ENCODE results near the gene ABI1. TPM values are rescaled to one million over a fixed set of nuclear protein-coding genes. Genes with fewer than 3 reads are reported as not detected.
"Not testable (repeated sequence)": the region's sequence is repeated elsewhere in the genome, so short reads cannot be mapped to it uniquely, and the experiment has no call there.

The ABI1 gene
- total RNA-seq, 2 experiments from 2014 or later, result 54.5 to 54.6 TPM

DNA sequence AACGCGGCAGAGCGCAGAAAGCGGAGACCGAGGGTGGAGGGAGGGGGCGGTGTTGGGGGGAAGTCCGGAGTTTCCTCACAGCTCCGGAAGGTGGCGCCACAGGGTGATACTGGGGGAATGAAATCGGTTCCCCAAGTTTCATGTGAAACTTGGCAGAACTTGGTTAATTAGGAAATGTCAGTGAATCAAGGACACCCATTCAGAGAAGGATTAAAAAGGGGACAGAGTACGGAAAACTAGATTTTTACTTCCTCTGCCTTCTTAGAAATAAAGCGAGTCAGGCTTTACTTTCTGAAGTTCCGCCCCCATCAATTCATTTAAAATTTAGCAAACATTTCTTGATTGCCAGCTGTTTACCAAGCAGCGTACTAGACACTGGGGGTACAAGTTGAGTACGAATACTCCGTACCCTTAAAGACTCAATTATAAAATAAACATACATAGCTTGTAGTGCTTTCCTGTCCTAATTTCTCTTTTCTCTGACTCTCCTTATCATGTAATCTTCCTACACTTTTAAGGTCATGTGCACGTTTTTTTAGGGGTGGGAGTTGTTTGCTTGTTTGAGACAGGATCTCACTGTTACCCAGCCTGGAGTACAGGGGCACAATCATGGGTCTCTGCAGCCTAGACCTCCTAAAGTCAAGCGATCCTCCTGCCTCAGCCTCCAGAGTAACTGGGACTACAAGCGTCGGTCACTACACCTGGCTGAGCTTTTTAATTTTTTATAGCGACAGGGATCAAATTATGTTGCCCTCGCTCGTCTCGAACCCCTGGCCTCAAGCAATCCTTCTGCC, 644 bp upstream of the ABI1 start:
- peaks cover 26% of the 10 kb centered on the region for H3K4me1 Mint-ChIP-seq
- no peak for DNase-seq

DNA sequence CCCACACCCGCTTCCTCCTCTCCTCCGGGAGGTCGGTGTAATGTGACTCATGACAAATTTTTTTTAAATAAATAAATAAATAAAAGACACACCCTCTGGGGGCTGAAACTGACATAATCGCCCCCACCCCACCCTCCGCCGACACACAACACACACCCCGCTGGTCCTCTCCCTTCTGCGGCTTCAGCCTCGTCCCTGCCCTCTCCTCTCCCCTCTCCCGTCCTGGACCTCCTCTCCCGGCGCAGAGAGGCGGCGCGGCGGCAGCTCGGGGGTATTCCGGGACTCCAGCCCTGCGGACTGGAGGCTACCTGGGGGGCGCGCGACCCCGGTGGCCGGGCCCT, 686 bp downstream of the ABI1 start:
- H3K4me1 Mint-ChIP-seq, result peaks cover 29% of the 10 kb centered on the region

More for the DNA sequence above, 644 bp upstream of the ABI1 start:
- ATAC-seq (ENCODE audit: low read depth), result no peak
- POLR2A ChIA-PET, result interaction anchor here (1.0 to 1.5 kb wide), 4 partner anchors 10 to 293 kb away, joined by 3 to 12 read pairs (median 4); partner anchors contain the start of gene YME1L1
- H3K27me3 Mint-ChIP-seq, result peaks cover 14% of the 10 kb centered on the region
- H3K36me3 Mint-ChIP-seq, result peaks cover 6% of the 10 kb centered on the region
- peak overlapping the region; percentile 99 for H3K27ac Mint-ChIP-seq
- H3K4me3 Mint-ChIP-seq, result peak overlapping the region; percentile 96
- no peaks in the 10 kb centered on the region for H3K9me3 Mint-ChIP-seq

DNA sequence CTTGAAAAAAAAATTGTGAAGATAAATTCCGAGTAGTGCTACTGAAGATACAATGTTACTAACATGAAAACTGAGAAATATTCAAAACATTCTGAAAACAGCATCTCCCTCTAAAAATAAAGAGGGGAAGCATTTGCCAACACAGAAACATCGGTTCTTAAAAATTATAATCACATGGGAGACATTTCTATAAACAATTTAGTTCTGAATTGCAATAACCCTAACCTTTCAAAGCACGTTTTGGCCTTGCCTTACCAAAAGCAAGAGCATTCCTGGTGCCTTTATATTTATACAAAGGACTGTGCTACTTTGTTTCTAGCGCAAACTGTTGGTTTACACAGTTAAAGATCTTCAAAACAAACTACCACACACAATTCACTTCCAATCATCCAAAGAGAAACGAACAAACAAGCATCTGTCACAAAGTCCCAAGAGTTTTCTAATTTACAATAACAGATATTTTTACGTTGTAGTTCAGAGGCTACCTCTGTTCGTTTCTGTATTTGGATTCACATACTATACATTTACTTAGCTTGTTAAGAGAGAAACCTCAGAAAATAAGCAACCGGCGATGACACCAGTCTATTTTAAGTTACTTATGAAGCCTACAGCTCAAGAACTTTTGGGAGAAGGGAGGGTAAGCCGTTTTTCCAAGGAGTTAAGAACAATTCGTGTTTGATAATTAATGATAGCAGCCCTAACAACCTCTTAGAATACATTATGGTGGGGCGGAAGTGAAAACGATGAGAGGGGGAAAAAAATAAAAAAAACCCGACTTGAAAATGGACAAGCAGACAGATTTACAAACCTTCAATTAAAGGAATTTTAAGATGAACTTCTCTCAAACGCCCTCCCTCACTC, 1.3 kb downstream of the ABI1 start:
- Mint-ChIP-seq H3K4me1 (peaks cover 31% of the 10 kb centered on the region), H3K36me3 (peaks cover 6% of the 10 kb centered on the region), H3K27ac (peak overlapping the region; percentile 99), H3K4me3 (peak overlapping the region; percentile 96), H3K9me3 (no peaks in the 10 kb centered on the region), H3K27me3 (peaks cover 11% of the 10 kb centered on the region)
- no peak for DNase-seq
- POLR2A ChIA-PET, result interaction anchor here (1.0 kb wide), 1 partner anchor 162 kb away, joined by 3 read pairs; the partner anchor contains the start of gene PDSS1
- no peak for ATAC-seq (ENCODE audit: low read depth)

More for the DNA sequence above, 686 bp downstream of the ABI1 start:
- H3K27ac Mint-ChIP-seq, result peak overlapping the region; percentile 99
- DNase-seq (no peak), ATAC-seq (ENCODE audit: low read depth) (peak; percentile 7)
- POLR2A ChIA-PET, result interaction anchor here (1.0 to 1.5 kb wide), 3 partner anchors 114 to 294 kb away, joined by 3 to 12 read pairs (median 3); partner anchors contain the start of genes PDSS1 and YME1L1
- H3K36me3 Mint-ChIP-seq, result peaks cover 6% of the 10 kb centered on the region
- peaks cover 11% of the 10 kb centered on the region for H3K27me3 Mint-ChIP-seq
- no peaks in the 10 kb centered on the region for H3K9me3 Mint-ChIP-seq
- H3K4me3 Mint-ChIP-seq, result peak overlapping the region; percentile 96

DNA sequence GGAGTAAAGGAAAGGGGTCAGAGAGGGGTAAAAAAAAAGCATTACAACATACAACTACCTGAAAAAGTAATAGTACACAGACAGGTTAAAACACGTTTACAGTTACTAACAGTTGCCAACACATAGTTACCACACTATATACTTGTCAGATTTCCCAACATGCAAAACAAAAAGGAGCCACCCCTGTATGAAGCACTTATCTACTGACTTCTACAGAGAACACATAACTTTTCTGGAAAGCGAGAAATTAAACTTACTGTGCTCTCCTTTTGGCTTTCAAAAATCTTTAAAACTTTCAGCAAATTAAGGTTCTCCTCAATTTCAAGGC, 2.1 kb downstream of the ABI1 start:
- peaks cover 4% of the 10 kb centered on the region for H3K27me3 Mint-ChIP-seq
- DNase-seq (no peak), ATAC-seq (ENCODE audit: low read depth) (no peak)
- peaks cover 10% of the 10 kb centered on the region for H3K36me3 Mint-ChIP-seq
- POLR2A ChIA-PET, result no interaction called here
- H3K4me1 Mint-ChIP-seq, result peaks cover 35% of the 10 kb centered on the region
- H3K9me3 Mint-ChIP-seq, result peaks cover 2% of the 10 kb centered on the region
- peak overlapping the region; percentile 96 for H3K4me3 Mint-ChIP-seq
- H3K27ac Mint-ChIP-seq, result peak overlapping the region; percentile 74

DNA sequence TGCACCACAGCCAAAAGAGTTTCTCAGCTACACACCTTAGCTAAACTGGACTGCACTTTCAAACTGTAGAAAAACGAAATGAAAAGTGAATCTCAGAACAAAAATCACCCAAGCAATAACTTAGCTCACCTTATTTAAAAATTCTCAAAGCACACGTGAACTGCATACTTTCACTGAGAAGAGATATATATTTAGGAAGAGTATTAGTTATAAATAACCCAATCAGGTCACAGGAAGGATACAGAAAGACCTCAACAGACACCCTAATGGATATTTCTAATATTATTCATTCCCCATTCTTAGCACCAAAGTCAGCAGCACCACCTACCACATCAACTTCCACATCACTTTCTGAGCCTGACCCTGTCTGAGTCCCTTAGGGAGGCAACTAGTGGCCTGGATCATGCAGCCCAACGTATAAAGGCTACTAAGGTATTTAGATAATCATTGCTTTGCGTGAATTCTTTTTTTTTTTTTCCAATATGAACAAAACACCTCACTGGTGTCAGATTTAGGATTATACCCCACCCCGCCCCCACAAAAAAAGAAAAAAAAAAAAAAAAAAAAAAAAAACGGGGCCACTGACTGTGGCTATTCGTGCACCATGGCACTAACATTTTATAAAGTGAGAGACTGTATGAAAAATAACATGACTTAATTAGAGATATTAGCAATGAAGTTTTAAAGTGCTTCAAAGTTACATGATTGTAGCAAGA, 2.6 kb downstream of the ABI1 start:
- Mint-ChIP-seq H3K27me3 (no peaks in the 10 kb centered on the region), H3K36me3 (peaks cover 12% of the 10 kb centered on the region), H3K27ac (peak overlapping the region; percentile 74), H3K4me3 (peak overlapping the region; percentile 96), H3K4me1 (peaks cover 36% of the 10 kb centered on the region), H3K9me3 (peaks cover 2% of the 10 kb centered on the region)
- ATAC-seq (ENCODE audit: low read depth) (no peak), DNase-seq (no peak)
- POLR2A ChIA-PET, result no interaction called here

DNA sequence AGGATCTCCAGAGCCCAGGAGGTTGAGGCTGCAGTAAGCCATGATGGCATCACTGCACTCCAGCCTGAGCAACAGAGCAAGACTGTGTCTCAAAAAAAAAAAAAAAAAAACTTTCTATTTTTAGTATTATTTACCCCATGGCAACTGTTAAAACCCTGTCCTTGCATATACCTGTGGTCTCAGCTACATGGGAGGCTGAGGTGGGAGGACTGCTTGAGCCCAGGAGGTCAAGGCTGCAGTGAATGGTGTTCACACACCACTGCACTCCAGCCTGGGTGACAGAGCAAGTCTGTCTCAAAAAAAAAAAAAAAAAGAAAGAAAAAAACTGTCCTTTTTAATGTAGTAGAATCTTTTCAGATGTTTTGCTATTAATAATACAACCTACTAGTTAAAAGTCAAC, 3.2 kb downstream of the ABI1 start:
- Mint-ChIP-seq H3K4me1 (peaks cover 36% of the 10 kb centered on the region), H3K4me3 (peak overlapping the region; percentile 96), H3K36me3 (peaks cover 12% of the 10 kb centered on the region)
- not testable (repeated sequence) for H3K27me3 Mint-ChIP-seq; ATAC-seq (ENCODE audit: low read depth); H3K27ac Mint-ChIP-seq; DNase-seq; H3K9me3 Mint-ChIP-seq
- POLR2A ChIA-PET, result interaction anchor here (0.7 kb wide), 1 partner anchor 347 kb away, joined by 8 read pairs; no protein-coding TSS in a partner anchor

DNA sequence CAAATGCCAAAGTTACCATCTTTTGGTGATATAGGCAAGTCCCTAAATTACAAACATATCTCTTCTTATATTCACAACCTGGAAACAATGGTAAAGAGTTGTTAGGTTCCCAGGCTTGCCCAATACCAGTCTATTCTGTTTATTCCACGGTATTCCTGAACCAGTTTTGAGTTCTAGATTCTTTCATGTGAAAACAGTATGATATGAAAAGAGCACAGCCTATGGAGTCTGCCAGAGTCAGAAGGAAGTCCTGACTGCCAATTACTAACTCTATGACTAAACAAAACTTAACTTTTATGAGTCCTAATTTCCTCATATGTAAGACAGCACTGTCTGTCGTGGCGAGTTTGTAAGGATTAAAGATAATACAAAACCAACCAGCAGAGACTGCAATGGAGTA, 5.6 kb downstream of the ABI1 start:
- H3K36me3 Mint-ChIP-seq, result peaks cover 20% of the 10 kb centered on the region
- no peak for DNase-seq
- H3K4me3 Mint-ChIP-seq, result no peak overlapping the region
- H3K27ac Mint-ChIP-seq, result no peak overlapping the region
- ATAC-seq (ENCODE audit: low read depth), result no peak
- H3K9me3 Mint-ChIP-seq, result peaks cover 2% of the 10 kb centered on the region
- H3K4me1 Mint-ChIP-seq, result peaks cover 39% of the 10 kb centered on the region
- H3K27me3 Mint-ChIP-seq, result no peaks in the 10 kb centered on the region
- POLR2A ChIA-PET, result no interaction called here

DNA sequence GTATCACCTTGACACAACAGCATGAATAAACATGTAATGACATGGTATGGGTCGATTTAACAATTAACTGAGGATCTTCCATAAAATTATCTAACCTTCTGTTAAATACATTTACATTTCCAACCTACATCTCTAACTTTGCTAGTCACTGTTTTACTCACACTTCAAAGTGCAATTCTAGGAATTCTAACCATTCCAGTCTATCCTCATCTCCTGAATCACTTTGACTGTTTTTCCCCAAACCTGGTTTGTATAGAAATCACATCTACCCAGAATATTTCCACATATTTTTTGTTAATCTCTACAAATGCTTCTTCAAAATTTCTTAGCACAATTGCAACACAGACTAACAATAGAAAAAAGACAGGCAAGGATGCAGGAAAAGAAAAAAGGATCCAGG, 6.2 kb downstream of the ABI1 start:
- Mint-ChIP-seq H3K36me3 (peaks cover 22% of the 10 kb centered on the region), H3K27ac (no peak overlapping the region)

DNA sequence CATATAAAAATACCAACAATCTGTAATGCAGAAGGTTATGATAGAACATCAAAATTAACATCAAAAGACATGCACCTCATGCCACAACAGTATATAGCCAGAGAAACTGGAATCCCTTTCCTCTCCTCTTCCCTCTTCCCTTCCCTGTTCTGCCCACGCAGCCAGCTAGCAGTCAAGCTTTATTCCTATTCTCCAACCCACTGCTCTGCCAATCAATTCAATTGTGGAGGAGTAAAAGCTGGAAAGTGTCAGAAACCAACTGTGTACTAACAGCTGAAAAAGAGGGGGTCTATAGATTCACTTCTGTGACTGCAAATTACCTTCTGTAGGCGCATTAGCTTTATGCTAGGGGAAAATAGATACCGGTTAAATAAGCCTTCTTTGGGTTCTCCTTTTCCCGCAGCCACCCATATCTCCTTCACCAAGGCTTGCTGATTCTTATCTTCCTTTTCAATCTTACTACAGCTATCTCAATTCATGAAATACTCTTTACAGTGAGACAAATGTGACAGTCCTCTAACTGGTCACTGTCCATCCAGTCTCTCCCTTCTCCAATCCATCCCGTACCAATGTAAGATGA, 16.3 kb downstream of the ABI1 start:
- Mint-ChIP-seq H3K27me3 (no peaks in the 10 kb centered on the region), H3K27ac (no peak overlapping the region), H3K4me1 (peaks cover 29% of the 10 kb centered on the region), H3K9me3 (no peaks in the 10 kb centered on the region), H3K36me3 (peaks cover 28% of the 10 kb centered on the region), H3K4me3 (no peak overlapping the region)
- POLR2A ChIA-PET, result interaction anchor here (0.6 to 1.1 kb wide), 3 partner anchors 11 to 309 kb away, joined by 3 read pairs; partner anchors contain the start of gene YME1L1
- ATAC-seq (ENCODE audit: low read depth) (no peak), DNase-seq (no peak)

More for the DNA sequence above, 6.2 kb downstream of the ABI1 start:
- no peak for DNase-seq
- ATAC-seq (ENCODE audit: low read depth), result no peak
- POLR2A ChIA-PET, result no interaction called here
- no peak overlapping the region for H3K4me3 Mint-ChIP-seq
- peaks cover 2% of the 10 kb centered on the region for H3K9me3 Mint-ChIP-seq
- peaks cover 41% of the 10 kb centered on the region for H3K4me1 Mint-ChIP-seq
- H3K27me3 Mint-ChIP-seq, result no peaks in the 10 kb centered on the region

DNA sequence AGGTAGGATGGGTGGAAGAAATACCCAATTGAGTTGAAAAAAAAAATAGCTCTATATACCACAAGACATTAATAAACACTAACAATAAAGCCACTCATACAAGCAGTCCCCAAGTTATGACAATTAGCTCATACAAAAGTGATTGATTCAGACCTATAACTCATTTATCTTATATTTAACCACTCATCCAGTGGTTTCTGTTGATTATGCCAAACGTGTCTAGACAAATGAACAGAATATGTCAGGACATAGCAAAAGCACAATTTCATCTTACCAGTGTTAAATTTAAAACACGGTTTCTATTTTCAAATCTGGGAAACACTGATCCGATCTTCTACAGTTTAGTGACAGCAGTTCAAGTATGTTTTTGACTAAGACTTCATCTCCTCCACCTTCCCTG, 17.0 kb downstream of the ABI1 start:
- DNase-seq (no peak), ATAC-seq (ENCODE audit: low read depth) (no peak)
- H3K36me3 Mint-ChIP-seq, result peaks cover 30% of the 10 kb centered on the region
- peaks cover 27% of the 10 kb centered on the region for H3K4me1 Mint-ChIP-seq
- POLR2A ChIA-PET, result no interaction called here
- H3K4me3 Mint-ChIP-seq, result no peak overlapping the region
- H3K27me3 Mint-ChIP-seq, result no peaks in the 10 kb centered on the region
- no peak overlapping the region for H3K27ac Mint-ChIP-seq
- H3K9me3 Mint-ChIP-seq, result no peaks in the 10 kb centered on the region

DNA sequence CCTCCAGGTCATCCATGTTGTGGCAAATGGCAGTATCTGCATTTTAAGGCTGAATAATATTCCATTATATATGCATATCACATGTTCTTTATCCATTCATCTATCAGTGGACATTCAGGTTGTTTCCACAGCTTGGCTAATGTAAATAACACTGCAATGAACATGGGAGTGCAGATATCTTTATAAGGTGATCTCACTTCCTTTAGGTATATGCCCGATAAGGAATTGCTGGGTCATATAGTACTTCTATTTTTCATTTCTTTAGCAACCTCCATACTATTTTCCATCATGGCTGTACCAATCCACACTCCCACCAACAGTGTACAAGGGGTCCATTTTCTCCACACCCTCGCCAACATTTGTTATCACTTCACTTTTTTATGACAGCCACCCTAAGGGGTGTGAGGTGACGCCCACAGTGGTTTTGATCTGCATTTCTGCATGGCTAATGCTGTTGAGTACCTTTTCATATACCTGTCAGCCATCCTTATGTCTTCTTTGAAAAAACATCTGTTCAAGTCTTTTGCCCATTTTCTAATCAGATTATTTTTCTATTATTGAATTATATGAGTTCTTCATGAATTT, 18.9 kb downstream of the ABI1 start:
- POLR2A ChIA-PET, result interaction anchor here (0.6 kb wide), 1 partner anchor 62 kb away, joined by 3 read pairs; no protein-coding TSS in a partner anchor
- DNase-seq (no peak), ATAC-seq (ENCODE audit: low read depth) (no peak)
- Mint-ChIP-seq H3K27me3 (no peaks in the 10 kb centered on the region), H3K4me1 (peaks cover 30% of the 10 kb centered on the region), H3K4me3 (no peak overlapping the region), H3K27ac (no peak overlapping the region), H3K9me3 (no peaks in the 10 kb centered on the region), H3K36me3 (peaks cover 33% of the 10 kb centered on the region)

DNA sequence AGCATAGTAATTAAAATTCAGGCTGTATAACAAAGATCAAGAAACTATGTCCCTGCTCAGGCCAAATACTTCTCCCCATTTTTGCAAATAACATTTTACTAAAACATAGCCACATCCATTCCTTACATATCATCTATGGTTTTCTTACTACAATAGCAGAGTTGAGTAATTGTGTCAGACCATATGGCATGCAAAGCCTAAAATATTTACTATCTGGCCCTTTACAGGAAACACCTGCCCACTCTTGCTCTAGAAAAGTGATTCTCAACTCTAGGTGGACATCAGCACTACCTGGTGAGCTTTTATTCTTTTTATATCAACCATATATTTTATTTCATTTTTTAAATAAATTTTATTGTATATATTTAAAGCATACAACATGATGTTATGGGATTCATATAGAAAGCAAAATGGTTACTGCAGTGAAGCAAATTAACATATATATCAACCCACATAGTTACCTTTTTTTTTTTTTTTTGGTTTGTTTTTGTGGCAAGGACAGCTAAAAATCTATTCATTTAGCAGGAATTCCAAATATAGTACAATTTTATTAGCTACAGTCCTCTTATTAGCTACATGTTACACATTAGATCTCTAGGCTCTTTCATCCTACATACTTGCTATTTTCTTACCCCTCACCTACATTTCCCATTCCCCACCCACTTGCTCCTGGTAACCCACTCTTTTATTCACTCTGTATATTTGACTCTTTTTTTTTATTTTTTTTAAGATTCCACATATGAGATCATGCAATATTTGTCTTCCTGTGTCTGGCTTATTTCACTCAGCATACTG, 19.6 kb downstream of the ABI1 start:
- Mint-ChIP-seq H3K4me1 (peaks cover 27% of the 10 kb centered on the region), H3K27me3 (no peaks in the 10 kb centered on the region), H3K36me3 (peaks cover 36% of the 10 kb centered on the region), H3K27ac (no peak overlapping the region), H3K9me3 (peaks cover 5% of the 10 kb centered on the region), H3K4me3 (no peak overlapping the region)
- ATAC-seq (ENCODE audit: low read depth) (no peak), DNase-seq (no peak)
- POLR2A ChIA-PET, result interaction anchor here (0.6 kb wide), 1 partner anchor 61 kb away, joined by 3 read pairs; no protein-coding TSS in a partner anchor

Measured in activated naive CD8-positive, alpha-beta T cell treated with anti-CD3 and anti-CD28 coated beads, Interleukin-2, amount 10 ng/mL, durations not matched to agents 7 days and 5 days (primary cell).